Renal cortical epithelial cell (primary cell): ENCODE data around the gene MYH16. TPM values are rescaled to one million over a fixed set of nuclear protein-coding genes. Genes with fewer than 3 reads are reported as not detected.
"Not testable (repeated sequence)": the region's sequence is repeated elsewhere in the genome, so short reads cannot be mapped to it uniquely, and the experiment has no call there.

ENCODE experiments used
- DNase-seq: peaks from one replicate; pipeline ENCODE4 v3.0.0-alpha.2; 2011; ENCODE audit warnings: low read depth
- total RNA-seq: library from RNA; depleted of rRNA; stranded (reverse); fragments of >200 nt; gene quantifications from 2 replicates; pipeline ENCODE4 v1.2.3, GENCODE V29; 2014

Gene MYH16
- 0.05 and 1.4 TPM in 2 replicates for total RNA-seq

GRCh38 chr7:99272476-99273045 is at the start of gene MYH16:
TSS of gene MYH16 (plus strand) at chr7:99272839.
- peak; percentile 72 for DNase-seq

- DNase-seq = peak; percentile 83
These were observed 48.3 kb upstream of the MYH16 start for GRCh38 chr7:99224263-99224898.

GRCh38 chr7:99224899-99225265 is 47.8 kb upstream of the MYH16 start:
- no peak for DNase-seq

GRCh38 chr7:99229234-99229633 is 43.4 kb upstream of the MYH16 start:
- DNase-seq = no peak

GRCh38 chr7:99232082-99232770 is 40.4 kb upstream of the MYH16 start:
- DNase-seq = no peak

GRCh38 chr7:99232955-99233354 is 39.7 kb upstream of the MYH16 start:
- not testable (repeated sequence) for DNase-seq

- no peak for DNase-seq
These were observed 38.5 kb upstream of the MYH16 start for GRCh38 chr7:99234185-99234584.

GRCh38 chr7:99235925-99236324 is 36.7 kb upstream of the MYH16 start:
- no peak for DNase-seq

- DNase-seq = not testable (repeated sequence)
These were observed 34.8 kb upstream of the MYH16 start for GRCh38 chr7:99237876-99238275.

- DNase-seq = no peak
These were observed 33.9 kb upstream of the MYH16 start for GRCh38 chr7:99238558-99239341.

GRCh38 chr7:99242682-99243081 is 30.0 kb upstream of the MYH16 start:
- DNase-seq = no peak

GRCh38 chr7:99243751-99244337 is 28.8 kb upstream of the MYH16 start:
- DNase-seq = no peak

GRCh38 chr7:99244939-99245338 is 27.7 kb upstream of the MYH16 start:
- no peak for DNase-seq

- DNase-seq = no peak
These were observed 24.1 kb upstream of the MYH16 start for GRCh38 chr7:99248391-99249095.

GRCh38 chr7:99249985-99250575 is 22.6 kb upstream of the MYH16 start:
- no peak for DNase-seq

GRCh38 chr7:99252166-99252895 is 20.3 kb upstream of the MYH16 start:
- DNase-seq = no peak

- DNase-seq = no peak
These were observed 19.3 kb upstream of the MYH16 start for GRCh38 chr7:99253369-99253768.

- DNase-seq = no peak
These were observed 18.2 kb upstream of the MYH16 start for GRCh38 chr7:99254390-99254789.

GRCh38 chr7:99255463-99255862 is 17.2 kb upstream of the MYH16 start:
- no peak for DNase-seq

- no peak for DNase-seq
These were observed 15.6 kb upstream of the MYH16 start for GRCh38 chr7:99257065-99257464.
